Astrocyte (in vitro differentiated cells and primary cell): Measurements from ENCODE around the gene HOXA13. TPM values are rescaled to one million over a fixed set of nuclear protein-coding genes. Genes with fewer than 3 reads are reported as not detected.
A peak's percentile ranks its signal among the peaks of the same experiment; 100 is the strongest.

Experiments used
- DNase-seq: peaks from one replicate; pipeline ENCODE4 v3.0.0-alpha.2; 2010; ENCODE audit warnings: low read depth
- FAIRE-seq: peaks from 2 replicates; lab custom pipeline; 2011; peaks lifted over from hg19 to GRCh38; lab: Jason Lieb, UNC
- H2AFZ ChIP-seq: 2 replicates; pipeline ENCODE4 v1.6.0; 2012; ENCODE audit warnings: low read depth, low read length, inconsistent platforms
- H3K27ac ChIP-seq: 2 replicates; pipeline ENCODE4 v1.5.1; 2011; ENCODE audit warnings: low read depth, low read length, inconsistent platforms
- H3K27me3 ChIP-seq: 2 replicates; pipeline ENCODE4 v1.6.0; 2011; ENCODE audit warnings: low read length, inconsistent platforms; ENCODE audit not compliant: insufficient read depth
- H3K36me3 ChIP-seq: 2 replicates; pipeline ENCODE4 v1.5.1; 2011; ENCODE audit warnings: low read length, inconsistent platforms; ENCODE audit not compliant: insufficient read depth
- H3K4me1 ChIP-seq: 2 replicates; pipeline ENCODE4 v1.5.1; 2011; ENCODE audit warnings: low read length, inconsistent platforms; ENCODE audit not compliant: insufficient read depth
- H3K4me2 ChIP-seq: 2 replicates; pipeline ENCODE4 v1.6.0; 2012; ENCODE audit warnings: low read length, inconsistent platforms
- H3K4me3 ChIP-seq: 2 replicates; pipeline ENCODE4 v1.5.1; 2011; ENCODE audit warnings: low read depth, mild to moderate bottlenecking, low read length, inconsistent platforms; ENCODE audit not compliant: insufficient read depth
- H3K79me2 ChIP-seq: 2 replicates; pipeline ENCODE4 v1.6.0; 2012; ENCODE audit warnings: mild to moderate bottlenecking, low read length, inconsistent platforms; ENCODE audit not compliant: insufficient read depth
- H3K9ac ChIP-seq: 2 replicates; pipeline ENCODE4 v1.6.0; 2012; ENCODE audit warnings: mild to moderate bottlenecking, low read length, inconsistent platforms
- H3K9me3 ChIP-seq: 2 replicates; pipeline ENCODE4 v1.5.1; 2012; ENCODE audit warnings: low read depth, mild to moderate bottlenecking, low read length, inconsistent platforms; ENCODE audit not compliant: insufficient read depth
- H4K20me1 ChIP-seq: 2 replicates; pipeline ENCODE4 v1.6.0; 2012; ENCODE audit warnings: low read length, inconsistent platforms; ENCODE audit not compliant: insufficient read depth
- H3K27ac Mint-ChIP-seq: one replicate; pipeline ENCODE4 v1.8.0; 2021; ENCODE audit warnings: mild to moderate bottlenecking, mixed read lengths; ENCODE audit not compliant: unreplicated experiment
- H3K27me3 Mint-ChIP-seq: one replicate; pipeline ENCODE4 v1.8.0; 2021; ENCODE audit warnings: low read depth, mixed read lengths; ENCODE audit not compliant: unreplicated experiment
- H3K36me3 Mint-ChIP-seq: one replicate; pipeline ENCODE4 v1.8.0; 2021; ENCODE audit warnings: low read depth, mixed read lengths; ENCODE audit not compliant: unreplicated experiment
- H3K4me1 Mint-ChIP-seq: one replicate; pipeline ENCODE4 v1.8.0; 2021; ENCODE audit warnings: low read depth, mixed read lengths; ENCODE audit not compliant: unreplicated experiment
- H3K4me3 Mint-ChIP-seq: one replicate; pipeline ENCODE4 v1.8.0; 2021; ENCODE audit warnings: mild to moderate bottlenecking, moderate library complexity, mixed read lengths; ENCODE audit not compliant: unreplicated experiment
- H3K9me3 Mint-ChIP-seq: one replicate; pipeline ENCODE4 v1.8.0; 2021; ENCODE audit warnings: mild to moderate bottlenecking, mixed read lengths; ENCODE audit not compliant: unreplicated experiment
- CTCF ChIP-seq: IDR thresholded peaks from 2 replicates; pipeline ENCODE4 v1.5.1; 2011; ENCODE audit warnings: low read depth, mild to moderate bottlenecking, inconsistent platforms, low read length, moderate library complexity; ENCODE audit not compliant: insufficient read depth
- EZH2 ChIP-seq: IDR thresholded peaks from 2 replicates; pipeline ENCODE4 v1.6.1; 2012; ENCODE audit warnings: mild to moderate bottlenecking, low read length, inconsistent platforms; ENCODE audit not compliant: insufficient read depth
- total RNA-seq: library from RNA; stranded (reverse); gene quantifications from 2 replicates; pipeline ENCODE4 v1.2.1, GENCODE V29; 2021

Gene HOXA13
- total RNA-seq, 1 donor from 2014 or later, result not detected

- H3K4me3 ChIP-seq, result no peak overlapping the region
- FAIRE-seq (no peak), DNase-seq (no peak)
- Mint-ChIP-seq H3K4me3 (no peak overlapping the region), H3K36me3 (no peaks in the 10 kb centered on the region), H3K4me1 (no peaks in the 10 kb centered on the region), H3K9me3 (peaks cover 52% of the 10 kb centered on the region), H3K27me3 (peaks cover 84% of the 10 kb centered on the region), H3K27ac (no peak overlapping the region)
- no peaks in the 10 kb centered on the region for H4K20me1 ChIP-seq
- H3K27ac ChIP-seq, result no peak overlapping the region
- peaks cover 16% of the 10 kb centered on the region for H3K9me3 ChIP-seq
- H3K36me3 ChIP-seq, result no peaks in the 10 kb centered on the region
- TF ChIP-seq CTCF, result no peak
- peak; percentile 73 for TF ChIP-seq EZH2
- peaks cover 9% of the 10 kb centered on the region for H3K4me1 ChIP-seq
- no peaks in the 10 kb centered on the region for H3K79me2 ChIP-seq
- no peak overlapping the region for H2AFZ ChIP-seq
- H3K9ac ChIP-seq, result no peak overlapping the region
- H3K27me3 ChIP-seq, result peaks cover 95% of the 10 kb centered on the region
- no peak overlapping the region for H3K4me2 ChIP-seq
Observed at GRCh38 chr7:27154901-27155815, 44.7 kb downstream of the HOXA13 start.

- Histone ChIP-seq H2AFZ (no peak overlapping the region), H3K4me2 (no peak overlapping the region), H4K20me1 (no peaks in the 10 kb centered on the region), H3K4me3 (no peak overlapping the region), H3K4me1 (peaks cover 9% of the 10 kb centered on the region), H3K27me3 (peaks cover 95% of the 10 kb centered on the region), H3K9ac (no peak overlapping the region), H3K79me2 (no peaks in the 10 kb centered on the region), H3K9me3 (peaks cover 16% of the 10 kb centered on the region), H3K36me3 (no peaks in the 10 kb centered on the region), H3K27ac (no peak overlapping the region)
- peak overlapping the region; percentile 47 for H3K27ac Mint-ChIP-seq
- FAIRE-seq (no peak), DNase-seq (no peak)
- H3K36me3 Mint-ChIP-seq, result no peaks in the 10 kb centered on the region
- TF ChIP-seq CTCF (no peak), EZH2 (no peak)
- no peaks in the 10 kb centered on the region for H3K4me1 Mint-ChIP-seq
- no peak overlapping the region for H3K4me3 Mint-ChIP-seq
- peaks cover 52% of the 10 kb centered on the region for H3K9me3 Mint-ChIP-seq
- H3K27me3 Mint-ChIP-seq, result peaks cover 84% of the 10 kb centered on the region
Observed at GRCh38 chr7:27154369-27154768, 45.5 kb downstream of the HOXA13 start.

- TF ChIP-seq CTCF, result no peak
- no peak for TF ChIP-seq EZH2
- Mint-ChIP-seq H3K27ac (peak overlapping the region; percentile 53), H3K4me1 (no peaks in the 10 kb centered on the region), H3K36me3 (no peaks in the 10 kb centered on the region), H3K27me3 (peaks cover 83% of the 10 kb centered on the region), H3K4me3 (no peak overlapping the region), H3K9me3 (peaks cover 50% of the 10 kb centered on the region)
- no peak overlapping the region for H3K4me2 ChIP-seq
- no peaks in the 10 kb centered on the region for H3K79me2 ChIP-seq
- no peak overlapping the region for H3K9ac ChIP-seq
- no peaks in the 10 kb centered on the region for H4K20me1 ChIP-seq
- H3K27me3 ChIP-seq, result peaks cover 95% of the 10 kb centered on the region
- H3K4me1 ChIP-seq, result peaks cover 9% of the 10 kb centered on the region
- H3K36me3 ChIP-seq, result no peaks in the 10 kb centered on the region
- H3K4me3 ChIP-seq, result no peak overlapping the region
- H3K27ac ChIP-seq, result no peak overlapping the region
- DNase-seq (no peak), FAIRE-seq (no peak)
- H2AFZ ChIP-seq, result no peak overlapping the region
- H3K9me3 ChIP-seq, result peaks cover 19% of the 10 kb centered on the region
Observed at GRCh38 chr7:27153526-27153925, 46.4 kb downstream of the HOXA13 start.
